HL-60 (cell line): ENCODE results near the gene BOK.
A peak's percentile ranks its signal among the peaks of the same experiment; 100 is the strongest.

Experiments
- DNase-seq, 2 experiments: peaks; one replicate each; pipeline ENCODE4 v3.0.0-alpha.2; 2010 to 2020; ENCODE audit warnings: low read depth in 1 of 2, low spot score in 1 of 2
- H3K27ac ChIP-seq: fragments of 250-450 bp; sonication (Bioruptor Pico); replicated peaks from 2 replicates; pipeline ENCODE4 v1.5.1; 2020; ENCODE audit warnings: mild to moderate bottlenecking, moderate library complexity
- H3K27me3 ChIP-seq: fragments of 250-450 bp; sonication (Bioruptor Pico); 2 replicates; pipeline ENCODE4 v1.5.1; 2021; ENCODE audit warnings: mild to moderate bottlenecking, moderate library complexity; ENCODE audit not compliant: insufficient read depth, poor library complexity, severe bottlenecking
- H3K4me3 ChIP-seq: replicated peaks from 2 replicates; pipeline ENCODE4 v1.5.1; 2011; ENCODE audit warnings: mild to moderate bottlenecking, control low read depth, low read length; ENCODE audit not compliant: insufficient read depth
- GABPA ChIP-seq: IDR thresholded peaks from 2 replicates; pipeline ENCODE4 v1.6.1; 2012; ENCODE audit warnings: low read depth
- POLR2AphosphoS5 ChIP-seq: IDR thresholded peaks from 2 replicates; pipeline ENCODE4 v1.6.1; 2012; ENCODE audit warnings: low read depth
- SPI1 ChIP-seq: IDR thresholded peaks from 2 replicates; pipeline ENCODE4 v1.6.1; 2012; ENCODE audit warnings: low read depth, mild to moderate bottlenecking, borderline replicate concordance
- TF ChIP-seq, protein P1 (sequence below): IDR thresholded peaks from 2 replicates; pipeline ENCODE4 v1.6.1; 2012; ENCODE audit warnings: low read depth; ENCODE audit not compliant: insufficient replicate concordance
- TF ChIP-seq, protein P2 (sequence below): IDR thresholded peaks from one replicate; pipeline ENCODE4 v1.5.1; 2011; ENCODE audit warnings: low read length, control low read depth, inconsistent platforms; ENCODE audit not compliant: insufficient read depth

BOK gene

GRCh38 chr2:241593271-241593670, 34.7 kb downstream of the BOK start:
- H3K27ac ChIP-seq: no peak overlapping the region
- TF ChIP-seq SPI1 (no peak), POLR2AphosphoS5 (no peak), GABPA (no peak)
- TF ChIP-seq, protein P1, sequence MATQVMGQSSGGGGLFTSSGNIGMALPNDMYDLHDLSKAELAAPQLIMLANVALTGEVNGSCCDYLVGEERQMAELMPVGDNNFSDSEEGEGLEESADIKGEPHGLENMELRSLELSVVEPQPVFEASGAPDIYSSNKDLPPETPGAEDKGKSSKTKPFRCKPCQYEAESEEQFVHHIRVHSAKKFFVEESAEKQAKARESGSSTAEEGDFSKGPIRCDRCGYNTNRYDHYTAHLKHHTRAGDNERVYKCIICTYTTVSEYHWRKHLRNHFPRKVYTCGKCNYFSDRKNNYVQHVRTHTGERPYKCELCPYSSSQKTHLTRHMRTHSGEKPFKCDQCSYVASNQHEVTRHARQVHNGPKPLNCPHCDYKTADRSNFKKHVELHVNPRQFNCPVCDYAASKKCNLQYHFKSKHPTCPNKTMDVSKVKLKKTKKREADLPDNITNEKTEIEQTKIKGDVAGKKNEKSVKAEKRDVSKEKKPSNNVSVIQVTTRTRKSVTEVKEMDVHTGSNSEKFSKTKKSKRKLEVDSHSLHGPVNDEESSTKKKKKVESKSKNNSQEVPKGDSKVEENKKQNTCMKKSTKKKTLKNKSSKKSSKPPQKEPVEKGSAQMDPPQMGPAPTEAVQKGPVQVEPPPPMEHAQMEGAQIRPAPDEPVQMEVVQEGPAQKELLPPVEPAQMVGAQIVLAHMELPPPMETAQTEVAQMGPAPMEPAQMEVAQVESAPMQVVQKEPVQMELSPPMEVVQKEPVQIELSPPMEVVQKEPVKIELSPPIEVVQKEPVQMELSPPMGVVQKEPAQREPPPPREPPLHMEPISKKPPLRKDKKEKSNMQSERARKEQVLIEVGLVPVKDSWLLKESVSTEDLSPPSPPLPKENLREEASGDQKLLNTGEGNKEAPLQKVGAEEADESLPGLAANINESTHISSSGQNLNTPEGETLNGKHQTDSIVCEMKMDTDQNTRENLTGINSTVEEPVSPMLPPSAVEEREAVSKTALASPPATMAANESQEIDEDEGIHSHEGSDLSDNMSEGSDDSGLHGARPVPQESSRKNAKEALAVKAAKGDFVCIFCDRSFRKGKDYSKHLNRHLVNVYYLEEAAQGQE: no peak
- TF ChIP-seq, protein P2, sequence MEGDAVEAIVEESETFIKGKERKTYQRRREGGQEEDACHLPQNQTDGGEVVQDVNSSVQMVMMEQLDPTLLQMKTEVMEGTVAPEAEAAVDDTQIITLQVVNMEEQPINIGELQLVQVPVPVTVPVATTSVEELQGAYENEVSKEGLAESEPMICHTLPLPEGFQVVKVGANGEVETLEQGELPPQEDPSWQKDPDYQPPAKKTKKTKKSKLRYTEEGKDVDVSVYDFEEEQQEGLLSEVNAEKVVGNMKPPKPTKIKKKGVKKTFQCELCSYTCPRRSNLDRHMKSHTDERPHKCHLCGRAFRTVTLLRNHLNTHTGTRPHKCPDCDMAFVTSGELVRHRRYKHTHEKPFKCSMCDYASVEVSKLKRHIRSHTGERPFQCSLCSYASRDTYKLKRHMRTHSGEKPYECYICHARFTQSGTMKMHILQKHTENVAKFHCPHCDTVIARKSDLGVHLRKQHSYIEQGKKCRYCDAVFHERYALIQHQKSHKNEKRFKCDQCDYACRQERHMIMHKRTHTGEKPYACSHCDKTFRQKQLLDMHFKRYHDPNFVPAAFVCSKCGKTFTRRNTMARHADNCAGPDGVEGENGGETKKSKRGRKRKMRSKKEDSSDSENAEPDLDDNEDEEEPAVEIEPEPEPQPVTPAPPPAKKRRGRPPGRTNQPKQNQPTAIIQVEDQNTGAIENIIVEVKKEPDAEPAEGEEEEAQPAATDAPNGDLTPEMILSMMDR: no peak

GRCh38 chr2:241595600-241596140, 37.1 kb downstream of the BOK start:
- H3K4me3 ChIP-seq: no peak overlapping the region
- no peaks in the 10 kb centered on the region for H3K27me3 ChIP-seq
- no peak overlapping the region for H3K27ac ChIP-seq
- DNase-seq: no peak
- TF ChIP-seq, protein P2: peak; percentile 5
- TF ChIP-seq GABPA: no peak
- TF ChIP-seq POLR2AphosphoS5: no peak
- TF ChIP-seq, protein P1: no peak

More at GRCh38 chr2:241593271-241593670, 34.7 kb downstream of the BOK start:
- Histone ChIP-seq H3K4me3 (no peak overlapping the region), H3K27me3 (no peaks in the 10 kb centered on the region)
- no peak for DNase-seq

GRCh38 chr2:241597561-241597960, 39.0 kb downstream of the BOK start:
- no peak overlapping the region for H3K4me3 ChIP-seq
- H3K27ac ChIP-seq: no peak overlapping the region
- no peak for TF ChIP-seq SPI1
- no peak for TF ChIP-seq GABPA
- TF ChIP-seq, protein P2: no peak
- TF ChIP-seq, protein P1: no peak
- TF ChIP-seq POLR2AphosphoS5: no peak
- H3K27me3 ChIP-seq: no peaks in the 10 kb centered on the region
- no peak for DNase-seq
